A549 treated with AZD9567 at 1 μM for 4 hours (cell line): ENCODE measurements around the gene HS6ST2. TPM values are rescaled to one million over a fixed set of nuclear protein-coding genes. Genes with fewer than 3 reads are reported as not detected.

Experiments
- total RNA-seq: library from RNA; stranded (reverse); fragments of 200-300 nt; extraction: Qiagen RNA extraction; gene quantifications from 5 replicates; pipeline ENCODE4 v1.2.3, GENCODE V29; 2022; ENCODE audit not compliant: insufficient read depth

Gene HS6ST2
- total RNA-seq: 0.03 to 0.09 TPM (median 0.08 TPM) in 4 of 5 replicates, not detected in the other

DNA sequence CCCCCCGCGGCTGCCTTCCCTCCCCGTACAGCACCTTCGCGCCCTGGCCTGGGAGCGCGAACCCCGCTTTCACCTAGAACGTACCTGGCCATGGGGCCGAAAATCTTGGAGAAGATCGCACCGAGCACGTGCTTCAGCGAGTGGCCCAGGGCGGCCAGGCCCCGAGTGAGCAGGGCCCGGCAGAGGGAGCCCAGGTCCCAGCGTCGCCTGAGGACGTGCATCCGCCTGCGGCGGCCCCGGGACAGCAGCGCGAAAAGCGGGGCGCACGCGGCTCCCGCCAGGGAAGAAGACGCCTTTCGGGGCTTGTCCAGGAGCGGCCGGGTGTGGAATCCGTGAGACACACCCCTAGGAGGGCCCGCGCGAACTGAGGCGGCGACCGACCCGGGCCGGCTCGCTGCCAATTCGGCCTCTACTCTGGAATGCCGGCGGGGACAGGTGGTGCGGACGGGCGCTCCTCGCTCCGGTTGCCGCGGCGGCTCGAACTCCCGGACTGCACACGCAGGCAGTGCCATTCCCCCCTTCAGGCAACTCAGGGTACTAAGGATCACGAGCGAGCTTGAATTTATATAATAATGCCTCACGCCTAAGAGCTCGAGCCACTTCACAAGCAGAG, at the start of gene HS6ST2:
HS6ST2 (minus strand) TSS at position 539 of the 613 bp plus-strand sequence.

Other genes starting within 250 kb of the HS6ST2 start
- gene USP26, start 138.5 kb upstream of the HS6ST2 start, total RNA-seq: not detected in 5 replicates